ENCODE results near the gene FBXL13.

FBXL13 gene

GRCh38 chr7:103119791-103120291 lies 45.2 kb upstream of the FBXL13 start:
- Histone ChIP-seq H3K4me1 (ENCODE audit: low read depth, poor library complexity, severe bottlenecking) (no peaks in the 10 kb centered on the region), H3K9ac (no peak overlapping the region), H3K4me3 (IDR thresholded peaks at IDR 0.05; ENCODE audit: insufficient read depth, low read depth, low read length) (no peak overlapping the region), H3K27me3 (ENCODE audit: insufficient read depth, low read depth) (no peaks in the 10 kb centered on the region), H3K79me2 (ENCODE audit: insufficient read depth, low read depth) (no peaks in the 10 kb centered on the region), H3K27ac (no peak overlapping the region), H3K4me2 (no peak overlapping the region), H3K36me3 (ENCODE audit: insufficient read depth) (no peaks in the 10 kb centered on the region), H4K20me1 (ENCODE audit: insufficient read depth) (no peaks in the 10 kb centered on the region), H2AFZ (ENCODE audit: low read depth) (no peak overlapping the region)
- no peak for TF ChIP-seq CTCF (conservative IDR thresholded peaks at IDR 0.05; ENCODE audit: low read depth, low read length)

DNA sequence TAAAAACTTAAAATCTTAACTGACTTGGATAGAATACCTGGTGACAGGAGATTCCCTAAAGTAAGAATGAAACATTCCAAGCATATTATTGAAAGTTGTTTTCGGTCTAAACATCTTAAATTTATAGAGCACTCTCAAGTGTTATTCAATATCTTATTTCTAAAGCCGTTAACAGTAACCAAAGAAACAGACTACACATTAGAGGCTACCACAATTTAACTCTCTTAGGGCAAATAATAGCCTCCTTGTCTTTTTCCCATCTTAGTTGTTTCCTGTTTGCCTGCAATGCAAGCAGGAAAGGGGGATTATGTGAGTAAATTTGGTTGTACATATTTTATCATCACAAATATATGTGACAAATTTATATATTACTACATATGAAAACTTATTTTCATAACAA lies 42.9 kb upstream of the FBXL13 start:
- Histone ChIP-seq H3K27ac (no peak overlapping the region), H3K36me3 (ENCODE audit: insufficient read depth) (no peaks in the 10 kb centered on the region), H3K27me3 (ENCODE audit: insufficient read depth, low read depth) (no peaks in the 10 kb centered on the region), H3K4me2 (no peak overlapping the region), H3K4me1 (ENCODE audit: low read depth, poor library complexity, severe bottlenecking) (peaks cover 4% of the 10 kb centered on the region), H3K4me3 (IDR thresholded peaks at IDR 0.05; ENCODE audit: insufficient read depth, low read depth, low read length) (no peak overlapping the region), H4K20me1 (ENCODE audit: insufficient read depth) (no peaks in the 10 kb centered on the region), H3K9ac (no peak overlapping the region), H3K79me2 (ENCODE audit: insufficient read depth, low read depth) (no peaks in the 10 kb centered on the region), H2AFZ (ENCODE audit: low read depth) (no peak overlapping the region)
- TF ChIP-seq CTCF (conservative IDR thresholded peaks at IDR 0.05; ENCODE audit: low read depth, low read length), result no peak

- Histone ChIP-seq H2AFZ (ENCODE audit: low read depth) (no peak overlapping the region), H3K27me3 (ENCODE audit: insufficient read depth, low read depth) (no peaks in the 10 kb centered on the region), H4K20me1 (ENCODE audit: insufficient read depth) (no peaks in the 10 kb centered on the region), H3K36me3 (ENCODE audit: insufficient read depth) (no peaks in the 10 kb centered on the region), H3K4me2 (no peak overlapping the region), H3K9ac (no peak overlapping the region), H3K4me3 (IDR thresholded peaks at IDR 0.05; ENCODE audit: insufficient read depth, low read depth, low read length) (no peak overlapping the region), H3K27ac (no peak overlapping the region), H3K4me1 (ENCODE audit: low read depth, poor library complexity, severe bottlenecking) (peaks cover 4% of the 10 kb centered on the region), H3K79me2 (ENCODE audit: insufficient read depth, low read depth) (no peaks in the 10 kb centered on the region)
- no peak for TF ChIP-seq CTCF (conservative IDR thresholded peaks at IDR 0.05; ENCODE audit: low read depth, low read length)
Observed at GRCh38 chr7:103116991-103117390, 42.4 kb upstream of the FBXL13 start.

DNA sequence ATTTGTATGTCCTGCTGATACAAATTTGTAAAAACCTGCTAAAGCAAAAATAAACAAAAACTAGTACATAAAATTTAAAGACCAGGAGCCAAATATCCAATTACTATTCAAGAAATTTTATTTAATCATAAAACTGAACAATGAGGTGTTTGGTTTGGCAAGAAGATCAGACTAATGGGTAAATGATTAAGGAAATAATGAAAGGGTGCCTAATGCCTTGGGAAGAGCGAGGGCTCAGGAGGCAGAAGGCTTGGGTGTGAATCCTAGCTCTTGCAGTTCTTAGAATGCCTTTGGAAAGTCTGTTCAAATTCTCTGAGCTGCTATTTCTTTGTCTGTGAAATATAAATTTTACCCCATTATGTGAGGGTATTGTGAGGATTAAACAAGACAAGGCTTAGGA lies 41.9 kb upstream of the FBXL13 start:
- Histone ChIP-seq H3K27me3 (ENCODE audit: insufficient read depth, low read depth) (no peaks in the 10 kb centered on the region), H3K36me3 (ENCODE audit: insufficient read depth) (no peaks in the 10 kb centered on the region), H3K4me3 (IDR thresholded peaks at IDR 0.05; ENCODE audit: insufficient read depth, low read depth, low read length) (no peak overlapping the region), H4K20me1 (ENCODE audit: insufficient read depth) (no peaks in the 10 kb centered on the region), H3K4me2 (no peak overlapping the region), H3K79me2 (ENCODE audit: insufficient read depth, low read depth) (no peaks in the 10 kb centered on the region), H3K9ac (no peak overlapping the region), H3K27ac (no peak overlapping the region), H3K4me1 (ENCODE audit: low read depth, poor library complexity, severe bottlenecking) (peaks cover 4% of the 10 kb centered on the region), H2AFZ (ENCODE audit: low read depth) (no peak overlapping the region)
- TF ChIP-seq CTCF (conservative IDR thresholded peaks at IDR 0.05; ENCODE audit: low read depth, low read length), result no peak
